Hepatocyte (in vitro differentiated cells): Measurements from ENCODE around the gene SLX4IP. TPM values are rescaled to one million over a fixed set of nuclear protein-coding genes. Genes with fewer than 3 reads are reported as not detected.
A peak's percentile ranks its signal among the peaks of the same experiment; 100 is the strongest.

Experiments used
- DNase-seq: peaks from one replicate; pipeline ENCODE4 v3.0.0-alpha.2; 2016; ENCODE audit warnings: low spot score
- H2AFZ ChIP-seq: fragments of 200-600 bp; sonication (generic); 2 replicates; pipeline ENCODE4 v1.6.0; 2016; ENCODE audit warnings: antibody characterized with exemption, mild to moderate bottlenecking
- H3K27ac ChIP-seq: fragments of 200-600 bp; sonication (generic); 2 replicates; pipeline ENCODE4 v1.5.1; 2016; ENCODE audit warnings: mild to moderate bottlenecking
- H3K27me3 ChIP-seq: fragments of 200-600 bp; sonication (generic); 2 replicates; pipeline ENCODE4 v1.6.1; 2016
- H3K36me3 ChIP-seq: fragments of 200-600 bp; sonication (generic); replicated peaks from 2 replicates; pipeline ENCODE4 v1.5.1; 2016; ENCODE audit warnings: low read depth; ENCODE audit not compliant: insufficient read depth
- H3K4me1 ChIP-seq: fragments of 200-600 bp; sonication (generic); 2 replicates; pipeline ENCODE4 v1.5.1; 2016; ENCODE audit warnings: mild to moderate bottlenecking, moderate library complexity; ENCODE audit not compliant: insufficient read depth
- H3K4me2 ChIP-seq: fragments of 200-600 bp; sonication (generic); 2 replicates; pipeline ENCODE4 v1.6.0; 2016
- H3K4me3 ChIP-seq: fragments of 200-600 bp; sonication (generic); 2 replicates; pipeline ENCODE4 v1.5.1; 2016; ENCODE audit warnings: mild to moderate bottlenecking
- H3K79me2 ChIP-seq: fragments of 200-600 bp; sonication (generic); 2 replicates; pipeline ENCODE4 v1.6.0; 2017; ENCODE audit warnings: mild to moderate bottlenecking
- H3K9me2 ChIP-seq: fragments of 200-600 bp; sonication (generic); replicated peaks from 2 replicates; pipeline ENCODE4 v1.6.0; 2017; ENCODE audit warnings: mild to moderate bottlenecking; ENCODE audit not compliant: insufficient read depth
- H3K9me3 ChIP-seq: fragments of 200-600 bp; sonication (generic); 2 replicates; pipeline ENCODE4 v1.5.1; 2016; ENCODE audit warnings: low read depth, mild to moderate bottlenecking
- H4K20me1 ChIP-seq: fragments of 200-600 bp; sonication (generic); 2 replicates; pipeline ENCODE4 v1.6.0; 2016; ENCODE audit warnings: mild to moderate bottlenecking; ENCODE audit not compliant: insufficient read depth, poor library complexity, severe bottlenecking
- EZH2 ChIP-seq: fragments of 200-600 bp; sonication (generic); IDR thresholded peaks from 2 replicates; pipeline ENCODE4 v1.6.1; 2016; ENCODE audit warnings: antibody characterized with exemption, mild to moderate bottlenecking, borderline replicate concordance
- EZH2phosphoT487 ChIP-seq: fragments of 200-600 bp; sonication (generic); IDR thresholded peaks from one replicate; pipeline ENCODE4 v1.6.1; 2018; ENCODE audit warnings: antibody characterized with exemption, mild to moderate bottlenecking, low read depth, moderate library complexity; ENCODE audit not compliant: unreplicated experiment, severe bottlenecking
- WGBS: methylation state at CpG from one replicate; pipeline ENCODE4 v1.1.6; 2016; ENCODE audit warnings: low lambda C conversion rate; ENCODE audit errors: missing lambda C conversion rate; 5-methylcytosine and 5-hydroxymethylcytosine counted together
- polyA plus RNA-seq: library from polyadenylated mRNA; unstranded; fragments of >200 nt; fragmentation: Nextera tagmentation; extraction: Ambion mirVana; gene quantifications from 2 replicates; pipeline ENCODE4 v1.2.1, GENCODE V29; 2016
- total RNA-seq: library from RNA; depleted of rRNA; stranded (reverse); fragments of >200 nt; gene quantifications from 2 replicates; pipeline ENCODE4 v1.2.3, GENCODE V29; 2014
- TF ChIP-seq, protein P1 (sequence below): fragments of 200-600 bp; sonication (generic); IDR thresholded peaks from 2 replicates; pipeline ENCODE4 v1.5.1; 2016; ENCODE audit warnings: antibody characterized with exemption, mild to moderate bottlenecking; ENCODE audit not compliant: poor library complexity

SLX4IP gene
- total and polyA plus RNA-seq, 2 experiments from 2014 or later: 2.9 to 5.7 TPM

DNA sequence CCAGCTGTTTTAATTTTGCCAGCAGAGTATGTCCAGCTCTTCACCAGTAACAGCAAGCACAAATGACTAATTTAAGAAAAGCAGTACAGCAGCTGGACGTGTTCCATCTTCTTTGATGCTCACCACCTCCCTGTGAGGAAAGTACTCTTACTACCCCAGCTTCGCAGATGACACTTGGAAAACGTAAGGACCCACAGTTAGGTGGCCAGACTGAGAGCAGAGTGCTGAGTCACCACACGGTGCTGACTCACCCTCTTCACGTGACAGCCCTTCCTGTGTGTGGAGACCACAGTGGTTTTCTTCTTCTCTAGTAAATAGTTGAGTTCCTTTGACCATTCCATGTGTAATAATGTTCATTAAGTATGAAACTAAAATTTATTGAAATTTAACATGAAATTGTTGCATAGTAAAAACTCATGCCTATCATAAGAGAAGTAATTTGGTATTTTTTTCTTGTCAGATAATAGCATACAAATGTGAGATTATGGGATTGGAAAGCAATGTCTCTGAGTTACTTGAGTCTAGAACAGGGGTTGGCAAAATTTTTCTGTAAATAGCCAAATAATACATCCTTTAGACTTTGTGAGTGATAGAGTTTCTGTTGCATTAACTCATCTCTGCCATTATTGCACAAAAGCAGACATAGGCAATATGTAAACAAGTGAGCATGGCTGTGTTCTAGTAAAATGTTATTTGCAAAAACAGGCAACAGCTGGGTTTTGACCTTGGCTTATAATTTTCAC lies 76.6 kb downstream of the SLX4IP start:
- Histone ChIP-seq H3K9me3 (no peaks in the 10 kb centered on the region), H3K4me2 (peak overlapping the region; percentile 44), H3K79me2 (peaks cover 20% of the 10 kb centered on the region), H3K27ac (peak overlapping the region; percentile 86), H3K9me2 (no peaks in the 10 kb centered on the region), H4K20me1 (no peaks in the 10 kb centered on the region), H3K27me3 (no peaks in the 10 kb centered on the region), H3K4me1 (peaks cover 54% of the 10 kb centered on the region), H3K4me3 (no peak overlapping the region), H2AFZ (peak overlapping the region; percentile 37), H3K36me3 (no peaks in the 10 kb centered on the region)
- peak; percentile 89 for DNase-seq
- no peak for TF ChIP-seq EZH2phosphoT487
- TF ChIP-seq, protein P1, sequence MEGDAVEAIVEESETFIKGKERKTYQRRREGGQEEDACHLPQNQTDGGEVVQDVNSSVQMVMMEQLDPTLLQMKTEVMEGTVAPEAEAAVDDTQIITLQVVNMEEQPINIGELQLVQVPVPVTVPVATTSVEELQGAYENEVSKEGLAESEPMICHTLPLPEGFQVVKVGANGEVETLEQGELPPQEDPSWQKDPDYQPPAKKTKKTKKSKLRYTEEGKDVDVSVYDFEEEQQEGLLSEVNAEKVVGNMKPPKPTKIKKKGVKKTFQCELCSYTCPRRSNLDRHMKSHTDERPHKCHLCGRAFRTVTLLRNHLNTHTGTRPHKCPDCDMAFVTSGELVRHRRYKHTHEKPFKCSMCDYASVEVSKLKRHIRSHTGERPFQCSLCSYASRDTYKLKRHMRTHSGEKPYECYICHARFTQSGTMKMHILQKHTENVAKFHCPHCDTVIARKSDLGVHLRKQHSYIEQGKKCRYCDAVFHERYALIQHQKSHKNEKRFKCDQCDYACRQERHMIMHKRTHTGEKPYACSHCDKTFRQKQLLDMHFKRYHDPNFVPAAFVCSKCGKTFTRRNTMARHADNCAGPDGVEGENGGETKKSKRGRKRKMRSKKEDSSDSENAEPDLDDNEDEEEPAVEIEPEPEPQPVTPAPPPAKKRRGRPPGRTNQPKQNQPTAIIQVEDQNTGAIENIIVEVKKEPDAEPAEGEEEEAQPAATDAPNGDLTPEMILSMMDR: no peak
- TF ChIP-seq EZH2: no peak
- 28% methylated on average over 5 of the region's 5 CpGs for WGBS

DNA sequence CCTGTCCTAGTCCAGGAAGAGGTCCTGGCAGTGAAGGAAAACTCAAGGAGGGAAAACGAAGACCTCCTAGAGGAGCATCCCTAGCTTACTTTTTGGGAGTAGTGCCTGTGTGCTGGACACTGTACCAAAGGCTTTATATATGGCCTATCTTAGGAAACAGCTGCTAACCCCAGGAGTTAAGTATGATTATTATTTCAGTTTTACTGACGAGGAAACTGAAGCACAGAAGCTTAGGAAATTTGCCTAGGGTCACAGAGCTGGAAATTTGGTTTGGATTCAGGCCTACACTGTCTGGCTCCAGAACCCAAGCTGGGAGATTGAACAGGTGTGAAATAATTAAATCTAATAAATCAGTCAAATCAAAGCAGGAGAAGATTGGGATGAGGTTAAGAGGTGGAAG lies 78.0 kb downstream of the SLX4IP start:
- no peak overlapping the region for H3K4me3 ChIP-seq
- no peaks in the 10 kb centered on the region for H3K27me3 ChIP-seq
- no peak overlapping the region for H2AFZ ChIP-seq
- no peaks in the 10 kb centered on the region for H3K36me3 ChIP-seq
- H3K4me2 ChIP-seq: no peak overlapping the region
- H3K27ac ChIP-seq: no peak overlapping the region
- peaks cover 22% of the 10 kb centered on the region for H3K79me2 ChIP-seq
- 92% methylated on average over 2 of the region's 2 CpGs for WGBS
- DNase-seq: no peak
- no peaks in the 10 kb centered on the region for H3K9me2 ChIP-seq
- no peak for TF ChIP-seq EZH2
- TF ChIP-seq, protein P1: no peak
- TF ChIP-seq EZH2phosphoT487: no peak
- no peaks in the 10 kb centered on the region for H4K20me1 ChIP-seq
- no peaks in the 10 kb centered on the region for H3K9me3 ChIP-seq
- H3K4me1 ChIP-seq: peaks cover 44% of the 10 kb centered on the region

DNA sequence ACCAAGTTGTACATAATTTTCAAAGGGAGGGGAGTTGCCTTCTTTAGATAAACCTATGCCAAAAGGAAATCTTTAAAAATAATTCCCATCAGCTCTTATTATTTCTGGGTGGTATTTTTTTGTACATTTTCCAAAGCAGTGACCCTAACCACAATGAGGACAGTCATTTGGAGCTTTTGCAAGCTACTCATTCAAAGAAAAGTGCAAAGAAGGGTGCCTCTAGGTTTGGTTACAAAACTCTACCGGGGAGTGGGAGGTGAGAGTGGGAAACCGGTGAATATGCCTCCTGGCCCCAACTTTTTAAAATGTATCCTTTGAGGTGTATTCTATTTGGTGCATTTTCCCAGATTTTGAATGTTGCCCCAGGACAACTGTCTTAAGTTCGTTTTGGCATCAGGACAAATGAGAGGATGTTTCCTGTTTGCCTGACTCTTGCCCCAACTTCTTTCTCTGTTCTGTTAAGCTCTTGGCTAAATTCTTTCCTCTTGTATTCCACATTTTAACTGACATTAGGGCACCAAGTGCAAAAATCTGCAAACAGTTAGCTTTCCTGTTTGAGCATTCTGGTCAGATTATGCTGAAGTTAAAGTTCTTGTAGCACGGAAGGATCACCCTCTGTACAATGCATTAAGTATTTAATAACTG lies 78.9 kb downstream of the SLX4IP start:
- no peak for DNase-seq
- no peak for TF ChIP-seq EZH2phosphoT487
- no peak overlapping the region for H3K4me2 ChIP-seq
- peaks cover 22% of the 10 kb centered on the region for H3K79me2 ChIP-seq
- WGBS: 52% methylated on average over 4 of the region's 4 CpGs
- H3K27ac ChIP-seq: peak overlapping the region; percentile 37
- H3K4me1 ChIP-seq: peaks cover 34% of the 10 kb centered on the region
- H3K27me3 ChIP-seq: no peaks in the 10 kb centered on the region
- no peaks in the 10 kb centered on the region for H4K20me1 ChIP-seq
- no peak overlapping the region for H3K4me3 ChIP-seq
- no peak overlapping the region for H2AFZ ChIP-seq
- no peaks in the 10 kb centered on the region for H3K9me3 ChIP-seq
- no peaks in the 10 kb centered on the region for H3K9me2 ChIP-seq
- H3K36me3 ChIP-seq: no peaks in the 10 kb centered on the region

DNA sequence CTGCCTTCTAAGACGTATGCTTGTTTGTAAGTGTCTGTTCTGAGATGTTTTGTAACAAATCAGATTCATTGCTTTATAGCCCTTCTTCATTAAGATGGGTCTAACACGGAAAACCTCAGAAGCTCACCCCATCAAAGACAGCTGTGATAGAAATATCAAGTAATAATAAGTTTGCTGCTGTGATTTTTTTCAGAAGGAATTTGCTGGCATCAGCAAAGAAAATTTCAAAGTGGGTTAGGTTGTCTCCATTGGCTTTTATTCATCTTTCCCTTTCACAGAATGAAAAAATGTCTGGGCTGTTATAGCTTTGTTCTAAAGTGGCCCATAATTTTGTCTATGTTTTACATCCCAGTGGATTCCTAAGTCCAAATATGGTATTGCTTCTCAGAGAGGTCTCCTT lies 81.4 kb downstream of the SLX4IP start:
- Histone ChIP-seq H2AFZ (no peak overlapping the region), H3K36me3 (no peaks in the 10 kb centered on the region), H3K27me3 (no peaks in the 10 kb centered on the region), H3K4me1 (peaks cover 21% of the 10 kb centered on the region), H3K79me2 (peaks cover 19% of the 10 kb centered on the region), H3K9me3 (no peaks in the 10 kb centered on the region), H3K9me2 (no peaks in the 10 kb centered on the region), H4K20me1 (no peaks in the 10 kb centered on the region), H3K4me3 (no peak overlapping the region), H3K4me2 (no peak overlapping the region), H3K27ac (no peak overlapping the region)
- WGBS: 68% methylated on average over 2 of the region's 2 CpGs
- TF ChIP-seq, protein P1: no peak
- no peak for TF ChIP-seq EZH2
- TF ChIP-seq EZH2phosphoT487: no peak
- no peak for DNase-seq
